ENCODE results near the gene B4GALNT4. TPM values are rescaled to one million over a fixed set of nuclear protein-coding genes. Genes with fewer than 3 reads are reported as not detected.

The B4GALNT4 gene
- total and polyA plus RNA-seq, 7 donors: 1.4 to 9.1 (median 5.5) TPM; not detected in 1

DNA sequence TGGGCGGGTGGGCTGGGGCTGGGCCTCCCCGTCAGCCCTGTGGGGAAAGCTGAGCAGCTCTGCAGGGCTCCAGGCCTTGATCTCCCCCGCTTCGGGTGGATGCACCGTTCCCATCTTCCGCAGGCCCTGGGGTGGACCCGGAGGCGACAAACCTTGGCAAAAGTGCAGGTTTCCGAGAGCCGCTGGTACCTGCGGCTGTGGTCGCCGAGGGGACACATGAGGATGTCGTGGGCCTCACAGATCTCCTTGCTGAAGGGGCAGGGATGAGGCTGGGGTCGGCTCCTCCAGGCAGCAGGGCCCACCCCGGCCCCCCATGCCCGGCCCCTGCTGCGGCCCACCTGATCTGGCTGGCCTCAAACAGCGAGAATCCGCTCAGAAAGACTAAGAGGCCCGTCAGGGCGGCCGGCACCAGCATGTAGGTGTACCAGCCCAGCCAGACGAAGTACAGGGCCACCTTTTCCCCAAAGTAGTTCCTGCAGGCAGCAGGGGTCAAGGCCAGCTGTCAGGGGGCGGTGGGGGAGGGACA is 60.7 kb downstream of the B4GALNT4 start:
- DNase-seq: no peak
- no peaks in the 10 kb centered on the region for H3K9me3 ChIP-seq
- H3K27ac ChIP-seq: no peak overlapping the region
- no peaks in the 10 kb centered on the region for H3K4me1 ChIP-seq
- peaks cover 0 to 13% (median 13%) of the 10 kb centered on the region in 3 donors for H3K27me3 ChIP-seq
- intact Hi-C loops (cut with DNase I): no loop called here
- 79 to 82% methylated on average over 25 of the region's 25 CpGs for WGBS, 2 donors
- H3K4me3 ChIP-seq: no peak overlapping the region
- TF ChIP-seq POLR2AphosphoS5 (IDR thresholded peaks at IDR 0.05) (no peak), EP300 (IDR thresholded peaks at IDR 0.05) (no peak), POLR2A (IDR thresholded peaks at IDR 0.05) (no peak)
- TF ChIP-seq, protein P1, sequence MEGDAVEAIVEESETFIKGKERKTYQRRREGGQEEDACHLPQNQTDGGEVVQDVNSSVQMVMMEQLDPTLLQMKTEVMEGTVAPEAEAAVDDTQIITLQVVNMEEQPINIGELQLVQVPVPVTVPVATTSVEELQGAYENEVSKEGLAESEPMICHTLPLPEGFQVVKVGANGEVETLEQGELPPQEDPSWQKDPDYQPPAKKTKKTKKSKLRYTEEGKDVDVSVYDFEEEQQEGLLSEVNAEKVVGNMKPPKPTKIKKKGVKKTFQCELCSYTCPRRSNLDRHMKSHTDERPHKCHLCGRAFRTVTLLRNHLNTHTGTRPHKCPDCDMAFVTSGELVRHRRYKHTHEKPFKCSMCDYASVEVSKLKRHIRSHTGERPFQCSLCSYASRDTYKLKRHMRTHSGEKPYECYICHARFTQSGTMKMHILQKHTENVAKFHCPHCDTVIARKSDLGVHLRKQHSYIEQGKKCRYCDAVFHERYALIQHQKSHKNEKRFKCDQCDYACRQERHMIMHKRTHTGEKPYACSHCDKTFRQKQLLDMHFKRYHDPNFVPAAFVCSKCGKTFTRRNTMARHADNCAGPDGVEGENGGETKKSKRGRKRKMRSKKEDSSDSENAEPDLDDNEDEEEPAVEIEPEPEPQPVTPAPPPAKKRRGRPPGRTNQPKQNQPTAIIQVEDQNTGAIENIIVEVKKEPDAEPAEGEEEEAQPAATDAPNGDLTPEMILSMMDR (IDR thresholded peaks at IDR 0.05): no peak
- no peaks in the 10 kb centered on the region for H3K36me3 ChIP-seq

Other genes with a start within 250 kb of the B4GALNT4 start
- not detected for gene SCGB1C1, start 176.4 kb upstream of the B4GALNT4 start, total RNA-seq
- not detected for gene SCGB1C1, start 176.4 kb upstream of the B4GALNT4 start, polyA plus RNA-seq
- 10 to 100 TPM; 22.8 to 29.6 (median 23.8) TPM for gene BET1L, start 162.1 kb upstream of the B4GALNT4 start, total RNA-seq
- gene BET1L, start 162.1 kb upstream of the B4GALNT4 start, polyA plus RNA-seq: 10 to 100 TPM; 33.8 to 48.1 (median 39.0) TPM
- 100 to 1,000 TPM in 1 of 4 donors, 10 to 100 TPM in 3; 73.7 to 103 (median 86.8) TPM for gene RIC8A, start 161.8 kb upstream of the B4GALNT4 start, total RNA-seq
- gene RIC8A, start 161.8 kb upstream of the B4GALNT4 start, polyA plus RNA-seq: 10 to 100 TPM; 39.6 to 69.1 (median 47.9) TPM
- gene SIRT3, start 133.2 kb upstream of the B4GALNT4 start, total RNA-seq: 10 to 100 TPM in 3 of 4 donors, 1 to 10 TPM in 1; 6.4 to 12.5 (median 11.5) TPM
- gene SIRT3, start 133.2 kb upstream of the B4GALNT4 start, polyA plus RNA-seq: 10 to 100 TPM in 2 of 3 donors, 1 to 10 TPM in 1; 9.6 to 21.0 (median 12.5) TPM
- gene PSMD13, start 132.5 kb upstream of the B4GALNT4 start, total RNA-seq: 100 to 1,000 TPM in 2 of 4 donors, 10 to 100 TPM in 2; 86.2 to 118 (median 99.3) TPM
- 100 to 1,000 TPM; 111 to 180 (median 138) TPM for gene PSMD13, start 132.5 kb upstream of the B4GALNT4 start, polyA plus RNA-seq
- 1 to 10 TPM in 2 of 4 donors, under 1 TPM in 1, not detected in 1; 0.33 to 2.5 (median 1.6) TPM for gene NLRP6, start 91.1 kb upstream of the B4GALNT4 start, total RNA-seq
- 1 to 10 TPM in 1 of 3 donors, not detected in 2; 3.3 TPM for gene NLRP6, start 91.1 kb upstream of the B4GALNT4 start, polyA plus RNA-seq
- gene PGGHG, start 80.4 kb upstream of the B4GALNT4 start, total RNA-seq: 10 to 100 TPM; 11.4 to 15.3 (median 13.6) TPM
- 10 to 100 TPM in 1 of 3 donors, 1 to 10 TPM in 2; 1.6 to 68.0 (median 3.6) TPM for gene PGGHG, start 80.4 kb upstream of the B4GALNT4 start, polyA plus RNA-seq
- not detected for gene IFITM5, start 70.0 kb upstream of the B4GALNT4 start, total RNA-seq
- not detected for gene IFITM5, start 70.0 kb upstream of the B4GALNT4 start, polyA plus RNA-seq
- gene IFITM2, start 61.7 kb upstream of the B4GALNT4 start, total RNA-seq: 100 to 1,000 TPM in 3 of 4 donors, 10 to 100 TPM in 1; 79.8 to 187 (median 141) TPM
- 100 to 1,000 TPM in 2 of 3 donors, 10 to 100 TPM in 1; 73.3 to 461 (median 164) TPM for gene IFITM2, start 61.7 kb upstream of the B4GALNT4 start, polyA plus RNA-seq
- 10 to 100 TPM; 82.4 to 94.2 (median 92.6) TPM for gene IFITM1, start 55.5 kb upstream of the B4GALNT4 start, total RNA-seq
- 100 to 1,000 TPM in 1 of 3 donors, 10 to 100 TPM in 2; 41.2 to 580 (median 58.9) TPM for gene IFITM1, start 55.5 kb upstream of the B4GALNT4 start, polyA plus RNA-seq
- gene IFITM3, start 48.6 kb upstream of the B4GALNT4 start, total RNA-seq: 100 to 1,000 TPM; 278 to 463 (median 291) TPM
- 1,000 to 10,000 TPM in 1 of 3 donors, 100 to 1,000 TPM in 2; 116 to 1,104 (median 383) TPM for gene IFITM3, start 48.6 kb upstream of the B4GALNT4 start, polyA plus RNA-seq
- gene PKP3, start 24.7 kb downstream of the B4GALNT4 start, total RNA-seq: under 1 TPM in 2 of 4 donors, not detected in 2; 0.27 to 0.71 TPM
- 100 to 1,000 TPM in 1 of 3 donors, 10 to 100 TPM in 2; 57.1 to 140 (median 86.7) TPM for gene PKP3, start 24.7 kb downstream of the B4GALNT4 start, polyA plus RNA-seq
- gene SIGIRR, start 45.5 kb downstream of the B4GALNT4 start, total RNA-seq: 10 to 100 TPM; 51.0 to 70.9 (median 53.1) TPM
- 100 to 1,000 TPM in 1 of 3 donors, 10 to 100 TPM in 2; 46.8 to 122 (median 50.2) TPM for gene SIGIRR, start 45.5 kb downstream of the B4GALNT4 start, polyA plus RNA-seq
- gene ANO9, start 72.5 kb downstream of the B4GALNT4 start, total RNA-seq: 1 to 10 TPM in 1 of 4 donors, under 1 TPM in 3; 0.14 to 2.5 (median 0.26) TPM
- 100 to 1,000 TPM in 1 of 3 donors, 1 to 10 TPM in 2; 4.2 to 123 (median 6.5) TPM for gene ANO9, start 72.5 kb downstream of the B4GALNT4 start, polyA plus RNA-seq
- gene PTDSS2, start 80.8 kb downstream of the B4GALNT4 start, total RNA-seq: 10 to 100 TPM; 30.1 to 76.2 (median 44.6) TPM
- 10 to 100 TPM in 1 of 3 donors, 1 to 10 TPM in 2; 4.8 to 29.0 (median 6.5) TPM for gene PTDSS2, start 80.8 kb downstream of the B4GALNT4 start, polyA plus RNA-seq
- 100 to 1,000 TPM; 150 to 210 (median 160) TPM for gene RNH1, start 137.7 kb downstream of the B4GALNT4 start, total RNA-seq
- gene RNH1, start 137.7 kb downstream of the B4GALNT4 start, polyA plus RNA-seq: 100 to 1,000 TPM; 101 to 126 (median 108) TPM
- 10 to 100 TPM; 27.8 to 59.3 (median 32.8) TPM for gene HRAS, start 166.1 kb downstream of the B4GALNT4 start, total RNA-seq
- gene HRAS, start 166.1 kb downstream of the B4GALNT4 start, polyA plus RNA-seq: 10 to 100 TPM; 44.6 to 76.1 (median 66.1) TPM
- gene LRRC56, start 168.0 kb downstream of the B4GALNT4 start, total RNA-seq: under 1 TPM in 1 of 4 donors, not detected in 3; 0.14 TPM
- 1 to 10 TPM; 2.4 to 5.9 (median 5.8) TPM for gene LRRC56, start 168.0 kb downstream of the B4GALNT4 start, polyA plus RNA-seq
- gene LMNTD2, start 191.2 kb downstream of the B4GALNT4 start, total RNA-seq: 1 to 10 TPM in 1 of 4 donors, under 1 TPM in 2, not detected in 1; 0.66 to 1.4 (median 0.68) TPM
- gene LMNTD2, start 191.2 kb downstream of the B4GALNT4 start, polyA plus RNA-seq: 1 to 10 TPM; 1.2 to 6.3 (median 3.5) TPM
- 1 to 10 TPM; 3.0 to 5.4 (median 3.8) TPM for gene RASSF7, start 191.5 kb downstream of the B4GALNT4 start, total RNA-seq
- gene RASSF7, start 191.5 kb downstream of the B4GALNT4 start, polyA plus RNA-seq: 100 to 1,000 TPM in 1 of 3 donors, 10 to 100 TPM in 2; 72.4 to 122 (median 94.9) TPM
- 10 to 100 TPM; 11.8 to 21.2 (median 17.9) TPM for gene PHRF1, start 207.0 kb downstream of the B4GALNT4 start, total RNA-seq
- gene PHRF1, start 207.0 kb downstream of the B4GALNT4 start, polyA plus RNA-seq: 10 to 100 TPM in 2 of 3 donors, 1 to 10 TPM in 1; 6.6 to 29.3 (median 11.3) TPM
- gene IRF7, start 246.5 kb downstream of the B4GALNT4 start, total RNA-seq: 10 to 100 TPM in 3 of 4 donors, 1 to 10 TPM in 1; 8.6 to 18.2 (median 14.2) TPM
- gene IRF7, start 246.5 kb downstream of the B4GALNT4 start, polyA plus RNA-seq: 10 to 100 TPM; 10.8 to 73.9 (median 26.8) TPM